Measurements from ENCODE around the gene PHLDA1. TPM values are rescaled to one million over a fixed set of nuclear protein-coding genes. Genes with fewer than 3 reads are reported as not detected.

Gene PHLDA1
- total and polyA plus RNA-seq, 2 of the 4 experiments (the other 2 are of a cell fraction), result 27.8 to 32.4 TPM

DNA sequence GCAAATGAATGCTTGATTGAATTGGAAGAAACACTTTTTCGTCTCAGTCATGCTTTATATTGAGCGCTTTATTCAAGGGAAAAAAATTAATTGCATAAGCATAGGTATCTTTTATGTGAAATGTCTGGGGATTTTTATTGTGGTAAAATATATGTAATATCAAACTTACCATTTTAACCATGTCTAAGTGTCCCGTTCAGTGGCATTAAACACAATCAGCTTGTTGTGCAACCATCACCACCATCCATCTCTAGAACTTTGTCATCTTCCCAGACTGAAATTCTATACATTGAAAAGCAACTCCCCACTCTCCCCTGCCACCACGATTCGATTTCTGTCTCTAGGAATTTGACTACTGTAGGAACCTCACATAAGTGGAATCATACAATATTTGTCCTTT, 39.8 kb downstream of the PHLDA1 start:
- ATAC-seq (ENCODE audit: low read depth) (no peak), DNase-seq (no peak)
- Histone ChIP-seq H4K91ac (ENCODE audit: insufficient read depth, low read depth, low read length) (no peak overlapping the region), H3K9me3 (ENCODE audit: control insufficient read depth, insufficient read depth, low read length) (no peaks in the 10 kb centered on the region), H3K4me1 (ENCODE audit: control insufficient read depth, insufficient read depth, low read length) (peaks cover 1% of the 10 kb centered on the region), H3K23ac (ENCODE audit: low read depth, low read length) (no peak overlapping the region), H4K20me1 (ENCODE audit: insufficient read depth, low read length) (no peaks in the 10 kb centered on the region), H2BK15ac (ENCODE audit: low read depth, low read length) (no peak overlapping the region), H2BK20ac (ENCODE audit: low read depth, low read length) (no peak overlapping the region), H3K56ac (ENCODE audit: extremely low read depth, insufficient read depth, low read length) (no peak overlapping the region), H2AK9ac (replicated peaks; ENCODE audit: low read depth, low read length, poor library complexity) (no peak overlapping the region), H3K4ac (ENCODE audit: low read depth, low read length) (no peak overlapping the region), H3K4me3 (ENCODE audit: insufficient read depth, low read depth, low read length) (no peak overlapping the region), H3K9me1 (ENCODE audit: insufficient read depth, low read length) (no peaks in the 10 kb centered on the region), H2BK5ac (ENCODE audit: low read depth, low read length, poor library complexity, severe bottlenecking) (no peak overlapping the region), H3K4me2 (ENCODE audit: low read depth, low read length) (no peak overlapping the region), H4K5ac (ENCODE audit: low read depth, low read length) (no peak overlapping the region), H2AFZ (replicated peaks; ENCODE audit: low read length, poor library complexity) (no peak overlapping the region), H3K9ac (ENCODE audit: low read depth, low read length) (no peak overlapping the region), H3K14ac (replicated peaks; ENCODE audit: low read depth, low read length) (no peak overlapping the region), H2BK120ac (ENCODE audit: low read depth, low read length) (no peak overlapping the region), H3K79me1 (ENCODE audit: low read depth in 1 of 2, low read length in 2 of 2) (no peaks in the 10 kb centered on the region), H3K18ac (ENCODE audit: low read depth, low read length) (no peak overlapping the region), H3K27ac (ENCODE audit: insufficient read depth, low read length) (no peak overlapping the region), H2AK5ac (ENCODE audit: low read depth, low read length) (no peak overlapping the region), H4K8ac (ENCODE audit: low read depth in 2 of 2, low read length in 2 of 2) (no peak overlapping the region), H3K27me3 (ENCODE audit: control insufficient read depth, insufficient read depth, low read length) (no peaks in the 10 kb centered on the region), H3K36me3 (ENCODE audit: control insufficient read depth, insufficient read depth, low read length) (no peaks in the 10 kb centered on the region)
- intact Hi-C loops (cut with micrococcal nuclease) (no loop called here), in situ Hi-C loops (cut with MboI; ENCODE audit: low sequenced_read_pairs) (no loop called here), dilution Hi-C loops (cut with HindIII; ENCODE audit: low sequenced_read_pairs, unreplicated experiment) (no loop called here)
- TF ChIP-seq, protein P1, sequence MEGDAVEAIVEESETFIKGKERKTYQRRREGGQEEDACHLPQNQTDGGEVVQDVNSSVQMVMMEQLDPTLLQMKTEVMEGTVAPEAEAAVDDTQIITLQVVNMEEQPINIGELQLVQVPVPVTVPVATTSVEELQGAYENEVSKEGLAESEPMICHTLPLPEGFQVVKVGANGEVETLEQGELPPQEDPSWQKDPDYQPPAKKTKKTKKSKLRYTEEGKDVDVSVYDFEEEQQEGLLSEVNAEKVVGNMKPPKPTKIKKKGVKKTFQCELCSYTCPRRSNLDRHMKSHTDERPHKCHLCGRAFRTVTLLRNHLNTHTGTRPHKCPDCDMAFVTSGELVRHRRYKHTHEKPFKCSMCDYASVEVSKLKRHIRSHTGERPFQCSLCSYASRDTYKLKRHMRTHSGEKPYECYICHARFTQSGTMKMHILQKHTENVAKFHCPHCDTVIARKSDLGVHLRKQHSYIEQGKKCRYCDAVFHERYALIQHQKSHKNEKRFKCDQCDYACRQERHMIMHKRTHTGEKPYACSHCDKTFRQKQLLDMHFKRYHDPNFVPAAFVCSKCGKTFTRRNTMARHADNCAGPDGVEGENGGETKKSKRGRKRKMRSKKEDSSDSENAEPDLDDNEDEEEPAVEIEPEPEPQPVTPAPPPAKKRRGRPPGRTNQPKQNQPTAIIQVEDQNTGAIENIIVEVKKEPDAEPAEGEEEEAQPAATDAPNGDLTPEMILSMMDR (conservative IDR thresholded peaks at IDR 0.05; ENCODE audit: low read depth, low read length), result no peak
- no peak for TF ChIP-seq FOS (IDR thresholded peaks at IDR 0.05; ENCODE audit: low read depth, low read length)
- no peak for TF ChIP-seq BHLHE40 (IDR thresholded peaks at IDR 0.05; ENCODE audit: low read depth, low read length)
- TF ChIP-seq, protein P2, sequence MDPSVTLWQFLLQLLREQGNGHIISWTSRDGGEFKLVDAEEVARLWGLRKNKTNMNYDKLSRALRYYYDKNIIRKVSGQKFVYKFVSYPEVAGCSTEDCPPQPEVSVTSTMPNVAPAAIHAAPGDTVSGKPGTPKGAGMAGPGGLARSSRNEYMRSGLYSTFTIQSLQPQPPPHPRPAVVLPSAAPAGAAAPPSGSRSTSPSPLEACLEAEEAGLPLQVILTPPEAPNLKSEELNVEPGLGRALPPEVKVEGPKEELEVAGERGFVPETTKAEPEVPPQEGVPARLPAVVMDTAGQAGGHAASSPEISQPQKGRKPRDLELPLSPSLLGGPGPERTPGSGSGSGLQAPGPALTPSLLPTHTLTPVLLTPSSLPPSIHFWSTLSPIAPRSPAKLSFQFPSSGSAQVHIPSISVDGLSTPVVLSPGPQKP (IDR thresholded peaks at IDR 0.05; ENCODE audit: borderline replicate concordance, low read depth, low read length), result no peak
- TF ChIP-seq SMC3 (IDR thresholded peaks at IDR 0.05; ENCODE audit: low read depth, low read length), result no peak
- no peak for TF ChIP-seq NFE2L2 (IDR thresholded peaks at IDR 0.05; ENCODE audit: low read depth, low read length)
- no peak for TF ChIP-seq RFX5 (IDR thresholded peaks at IDR 0.05; ENCODE audit: low read depth, low read length)
- TF ChIP-seq MXI1 (IDR thresholded peaks at IDR 0.05; ENCODE audit: borderline replicate concordance, low read depth, low read length), result no peak
- no peak for TF ChIP-seq CHD1 (IDR thresholded peaks at IDR 0.05; ENCODE audit: low read depth, low read length)
- TF ChIP-seq RCOR1 (IDR thresholded peaks at IDR 0.05; ENCODE audit: insufficient replicate concordance, low read length), result no peak
- no peak for TF ChIP-seq RAD21 (IDR thresholded peaks at IDR 0.05; ENCODE audit: low read length)
- no peak for TF ChIP-seq POLR2A (IDR thresholded peaks at IDR 0.05; ENCODE audit: low read depth, low read length)
- TF ChIP-seq CEBPB (IDR thresholded peaks at IDR 0.05; ENCODE audit: low read depth, low read length), result no peak
- no peak for TF ChIP-seq MAZ (IDR thresholded peaks at IDR 0.05; ENCODE audit: borderline replicate concordance, low read depth, low read length)
- TF ChIP-seq, protein P3, sequence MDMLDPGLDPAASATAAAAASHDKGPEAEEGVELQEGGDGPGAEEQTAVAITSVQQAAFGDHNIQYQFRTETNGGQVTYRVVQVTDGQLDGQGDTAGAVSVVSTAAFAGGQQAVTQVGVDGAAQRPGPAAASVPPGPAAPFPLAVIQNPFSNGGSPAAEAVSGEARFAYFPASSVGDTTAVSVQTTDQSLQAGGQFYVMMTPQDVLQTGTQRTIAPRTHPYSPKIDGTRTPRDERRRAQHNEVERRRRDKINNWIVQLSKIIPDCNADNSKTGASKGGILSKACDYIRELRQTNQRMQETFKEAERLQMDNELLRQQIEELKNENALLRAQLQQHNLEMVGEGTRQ (IDR thresholded peaks at IDR 0.05; ENCODE audit: low read depth, low read length), result no peak
- TF ChIP-seq MAFK (IDR thresholded peaks at IDR 0.05; ENCODE audit: low read depth, low read length), result no peak
- no TSS peak for BruUV-seq (replicated peaks)
- ChIA-PET CTCF (no interaction called here), POLR2A (ENCODE audit: unreplicated experiment) (no interaction called here)
- no CpG with 5 or more reads among the region's 5 CpGs for WGBS, 2 experiments (ENCODE audit: extremely low coverage in 2 of 2, insufficient read length in 1 of 2)
